DMS 273 (cell line): Measurements from ENCODE around the gene CEP72.
"Not testable (repeated sequence)": the region's sequence is repeated elsewhere in the genome, so short reads cannot be mapped to it uniquely, and the experiment has no call there.

Experiments used
- DNase-seq: peaks from one replicate; lab custom pipeline; 2025; ENCODE audit not compliant: unreplicated experiment; lab: John Stamatoyannopoulos, UW

The CEP72 gene

DNA sequence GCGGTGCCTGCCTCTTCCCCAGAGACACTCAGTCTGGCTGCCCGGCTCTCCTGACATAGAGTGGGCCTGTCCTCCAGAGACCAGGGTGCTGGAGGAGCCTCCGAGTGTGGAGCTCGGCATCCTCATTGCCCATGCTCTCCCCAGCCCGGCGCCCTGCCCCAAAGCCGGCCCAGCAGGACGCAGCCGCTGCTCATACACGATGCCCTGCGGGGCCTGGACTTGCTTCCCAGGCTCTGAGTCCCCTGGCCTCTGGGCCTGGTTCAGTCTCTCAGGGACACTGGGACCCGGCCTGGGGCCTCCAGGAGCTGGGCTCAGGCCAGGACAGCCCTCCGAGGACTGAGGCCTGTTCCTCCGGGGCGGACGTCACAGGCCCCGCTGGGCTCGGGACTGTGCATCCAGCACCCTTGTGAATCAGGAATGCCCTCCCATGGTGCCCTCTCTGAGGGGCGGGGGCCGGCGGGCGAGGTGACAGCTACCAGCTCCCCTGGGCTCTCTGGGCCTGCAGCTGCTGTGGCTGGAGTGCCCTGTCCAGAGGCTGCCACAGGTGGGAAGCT, 57.8 kb downstream of the CEP72 start:
- DNase-seq: no peak

DNA sequence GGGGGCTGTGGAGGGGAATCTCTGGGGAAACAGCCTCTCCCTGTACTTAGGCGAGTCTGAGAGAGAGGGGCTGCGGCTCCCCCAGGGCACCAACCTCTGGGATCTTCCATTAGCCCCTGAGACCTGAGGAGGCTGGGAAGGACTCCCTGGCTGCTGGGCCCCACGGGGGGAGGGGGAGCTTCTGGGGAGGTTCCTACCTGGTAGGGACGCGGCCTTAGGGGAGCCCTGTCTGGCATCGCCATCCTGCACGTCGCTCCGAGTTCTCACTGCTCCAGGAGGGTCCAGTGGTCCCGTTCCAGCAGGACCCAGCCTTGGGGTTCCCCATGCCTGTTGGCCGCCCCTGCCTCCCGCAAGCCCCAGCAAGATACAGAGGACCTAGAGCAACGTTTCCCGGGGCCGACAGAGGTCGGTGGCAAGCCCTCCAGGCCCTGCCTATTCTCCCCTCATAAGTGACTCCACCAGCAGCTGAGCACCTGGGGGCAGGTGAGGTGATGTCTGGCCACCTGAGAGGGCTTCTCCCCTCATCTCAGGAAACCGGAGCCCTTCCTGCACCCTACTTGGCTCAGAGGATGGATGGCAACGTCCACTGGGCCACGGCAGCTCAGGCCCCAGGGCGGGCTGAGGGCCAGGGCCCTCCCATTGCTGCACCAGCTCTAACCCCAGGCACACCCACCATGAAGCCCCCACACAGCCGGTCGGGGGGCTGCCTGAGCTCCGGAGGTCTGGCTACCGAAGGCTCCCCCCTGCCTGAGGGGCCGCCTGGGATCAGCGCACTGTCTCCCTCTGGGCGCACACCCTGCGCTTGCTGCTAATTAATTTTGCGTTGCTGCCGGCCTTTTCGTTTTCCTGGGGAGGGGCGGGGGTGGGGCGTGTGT, 58.5 kb downstream of the CEP72 start:
- peak; percentile 28 for DNase-seq

DNA sequence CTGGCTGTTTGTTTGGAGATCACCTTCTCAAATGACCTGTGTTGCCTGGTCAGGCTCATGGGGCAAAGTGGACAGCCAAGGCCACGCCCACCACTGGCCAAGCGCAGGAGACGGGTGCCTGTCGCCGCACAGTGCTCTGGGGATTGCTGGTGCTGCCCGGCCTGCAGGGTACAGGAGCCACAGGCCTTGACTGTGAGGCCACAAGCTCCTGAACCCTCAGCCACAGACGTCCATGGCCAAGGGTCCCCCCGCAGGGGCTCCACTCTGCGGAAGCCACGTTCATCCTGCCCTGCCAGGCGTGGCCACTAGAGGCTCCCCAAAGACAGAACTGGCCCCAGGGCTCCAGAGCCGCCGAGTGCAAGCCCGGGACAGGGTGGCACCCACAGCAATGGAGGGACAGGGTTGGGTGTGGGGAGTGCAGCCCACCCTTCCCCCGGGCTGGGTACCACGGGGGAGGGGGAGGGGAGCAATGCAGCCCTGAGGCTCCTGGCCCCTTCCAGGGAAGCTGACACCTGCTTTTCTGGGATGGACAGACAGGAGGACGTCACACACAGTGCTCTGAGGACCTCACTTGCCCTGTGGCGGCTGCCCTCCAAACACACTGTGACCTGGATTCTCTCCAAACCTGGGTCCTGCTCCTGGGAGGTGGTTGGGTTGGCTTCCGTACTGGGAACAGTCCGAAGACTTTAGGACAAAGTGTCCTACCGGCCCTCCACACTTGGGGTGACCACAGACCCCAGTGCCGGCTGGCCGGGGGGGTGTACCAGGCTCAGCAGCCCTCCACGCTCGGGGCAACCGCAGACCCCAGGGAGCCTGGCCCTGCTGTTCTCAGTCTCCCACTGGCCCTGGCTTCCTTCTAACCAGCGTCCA, 59.6 kb downstream of the CEP72 start:
- peak; percentile 89 for DNase-seq

DNA sequence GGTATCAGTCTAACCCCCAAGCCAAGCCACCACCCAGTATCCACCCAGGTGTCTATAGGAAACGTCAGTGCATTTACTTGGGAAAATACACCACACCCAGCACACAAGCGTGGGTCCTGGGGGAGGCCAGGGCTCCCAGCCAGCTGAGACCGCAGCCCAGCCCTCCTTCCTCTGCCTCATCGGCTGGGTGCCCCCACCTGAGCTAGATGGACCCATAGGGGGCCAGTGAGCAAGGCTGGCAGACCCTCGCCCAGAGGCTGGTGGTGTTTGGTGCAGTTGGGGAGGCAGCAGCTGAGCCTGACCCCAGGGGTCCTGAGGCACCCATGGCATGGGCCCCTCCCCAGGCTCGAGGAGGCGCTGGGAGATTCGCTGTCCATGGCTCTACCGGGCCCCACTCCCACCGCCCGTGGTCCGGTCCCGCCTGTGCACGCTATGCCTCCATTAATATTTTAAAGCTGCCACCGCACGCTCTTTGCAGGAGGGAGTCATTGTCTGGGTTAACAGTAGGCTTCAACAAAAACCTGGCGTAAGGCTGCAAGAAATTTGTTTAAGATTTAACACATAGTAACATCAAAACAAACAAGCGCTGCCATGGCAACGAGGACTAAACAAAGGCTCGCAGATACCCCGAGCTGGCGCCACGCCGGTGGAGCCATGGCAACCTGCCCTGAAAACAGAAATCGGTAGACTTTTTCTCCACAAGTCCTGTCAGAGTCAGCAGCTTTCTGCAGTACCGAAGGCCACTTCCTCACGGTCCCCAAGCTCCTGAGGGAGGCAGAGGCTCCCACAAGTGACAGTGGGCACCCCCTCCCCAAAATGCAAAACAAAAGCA, 60.4 kb downstream of the CEP72 start:
- peak; percentile 91 for DNase-seq

DNA sequence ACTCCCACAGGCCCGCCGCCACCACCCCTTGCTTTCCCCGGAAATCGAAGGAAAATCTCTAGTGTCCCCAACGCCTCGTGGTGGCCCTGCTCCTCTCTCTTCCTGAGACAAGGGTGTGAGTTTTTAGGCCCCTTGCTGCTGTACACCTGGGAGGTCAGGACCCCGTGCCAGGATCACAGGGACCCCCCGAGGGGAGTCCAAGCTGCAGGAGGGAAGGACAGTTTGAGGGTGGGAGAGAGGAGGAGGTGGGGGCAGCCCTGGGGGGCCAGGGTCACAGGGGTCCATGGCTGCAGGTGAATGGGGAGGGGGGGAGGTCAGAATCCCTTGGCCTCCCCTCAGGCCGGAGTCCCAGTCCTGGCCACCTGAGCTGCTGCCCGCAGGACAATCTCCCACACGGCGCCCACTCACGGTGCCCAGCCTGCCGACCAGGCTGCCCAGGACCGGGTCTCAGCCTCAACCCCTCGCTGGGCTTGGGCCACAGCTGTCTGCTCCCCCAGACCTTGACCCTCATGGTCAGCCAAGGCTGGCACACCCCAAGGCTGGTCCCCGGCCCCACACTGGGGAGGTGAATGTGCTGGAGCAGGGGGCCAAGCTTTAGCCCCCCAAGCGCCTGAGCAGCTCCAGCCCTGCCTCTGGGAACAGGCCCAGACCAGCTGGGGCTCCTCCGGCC, 61.2 kb downstream of the CEP72 start:
- no peak for DNase-seq

DNA sequence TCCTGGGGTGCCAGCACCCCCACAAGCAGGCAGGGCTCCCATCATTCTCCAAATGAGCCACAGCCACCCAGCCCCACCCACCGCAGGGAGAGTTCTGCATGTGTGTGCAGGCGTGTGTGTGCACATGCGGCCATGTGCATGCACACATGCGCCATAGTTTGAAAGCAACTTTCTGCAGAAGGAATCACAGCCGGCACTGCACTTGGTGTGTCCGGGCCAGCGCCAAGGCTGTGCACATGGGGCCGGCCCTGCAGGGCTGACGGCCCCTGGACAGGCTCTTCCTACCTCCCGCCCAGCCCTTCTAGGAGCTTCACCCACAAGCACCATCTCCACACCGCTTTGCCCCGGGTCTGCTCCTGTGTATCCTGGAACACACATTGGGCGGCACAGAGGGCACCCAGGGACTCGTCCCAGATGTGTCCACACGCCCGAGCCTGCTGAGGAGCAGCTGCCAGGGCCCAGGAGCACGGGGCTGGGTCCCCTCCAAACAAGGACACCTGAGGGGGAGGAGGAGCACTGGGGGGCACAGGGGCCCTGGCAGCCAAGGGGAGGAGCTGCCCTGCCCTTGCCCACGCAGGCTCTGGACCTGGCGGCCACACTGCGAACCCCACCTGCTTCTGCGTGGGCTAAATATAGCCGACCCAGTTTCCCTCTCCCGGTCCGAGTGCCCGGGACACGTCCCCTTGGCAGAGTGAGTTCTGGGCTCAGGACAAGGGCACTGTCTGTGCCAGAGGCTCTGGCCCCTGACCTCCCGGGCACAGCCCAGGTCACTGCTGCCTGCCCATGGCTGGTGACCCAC, 61.9 kb downstream of the CEP72 start:
- DNase-seq: peak; percentile 48

DNA sequence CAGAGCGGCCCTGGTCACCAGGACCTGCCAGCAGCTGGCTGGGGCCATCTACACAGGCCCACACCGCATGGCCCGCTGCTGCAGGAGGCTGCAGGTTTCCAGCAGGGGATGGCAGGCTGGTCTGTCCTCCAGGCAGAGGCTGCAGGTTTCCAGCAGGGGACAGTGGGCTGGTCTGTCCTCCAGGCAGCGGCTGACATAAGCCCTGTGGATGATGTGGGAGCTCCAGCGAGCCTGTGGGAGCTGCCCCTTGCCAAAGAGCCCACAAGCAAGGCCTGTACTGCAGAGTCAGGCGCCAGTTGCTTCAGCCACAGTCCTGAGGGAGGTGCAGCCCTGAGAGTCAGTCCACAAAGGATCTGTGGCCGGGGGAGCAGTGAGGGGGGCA, 62.5 kb downstream of the CEP72 start:
- DNase-seq: peak; percentile 37

DNA sequence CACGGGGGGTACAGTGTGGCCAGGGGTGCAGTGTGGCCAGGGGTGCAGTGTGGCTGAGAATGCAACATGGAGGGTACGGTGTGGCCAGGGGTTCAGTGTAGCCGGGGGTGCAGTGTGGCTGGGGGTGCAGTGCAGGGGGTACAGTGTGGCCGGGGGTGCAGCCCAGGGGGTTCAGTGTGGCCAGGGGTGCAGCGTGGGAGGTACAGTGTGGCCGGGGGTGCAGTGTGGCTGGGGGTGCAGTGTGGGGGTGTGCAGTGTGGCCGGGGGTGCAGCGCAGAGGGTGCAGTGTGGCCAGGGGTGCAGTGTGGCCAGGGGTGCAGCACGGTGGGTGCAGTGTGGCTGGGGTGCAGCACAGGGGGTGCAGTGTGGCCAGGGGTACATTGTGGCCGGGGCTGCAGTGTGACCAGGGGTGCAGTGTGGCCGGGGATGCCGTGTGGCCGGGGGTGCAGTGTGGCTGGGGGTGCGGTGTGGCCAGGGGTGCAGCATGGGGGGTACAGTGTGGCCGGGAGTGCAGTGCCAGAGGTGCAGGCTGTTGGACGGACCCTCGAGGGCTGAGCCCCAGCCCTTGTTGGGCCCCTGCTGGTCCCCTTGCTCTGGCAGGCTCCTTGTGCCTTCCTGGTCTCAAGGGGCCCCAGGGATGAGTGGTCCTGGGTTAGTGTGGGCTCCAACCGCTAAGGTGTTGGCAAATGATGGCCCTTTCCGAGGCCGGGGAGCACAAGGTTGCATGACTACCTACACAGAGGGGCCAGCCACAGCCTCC, 63.2 kb downstream of the CEP72 start:
- no peak for DNase-seq

DNA sequence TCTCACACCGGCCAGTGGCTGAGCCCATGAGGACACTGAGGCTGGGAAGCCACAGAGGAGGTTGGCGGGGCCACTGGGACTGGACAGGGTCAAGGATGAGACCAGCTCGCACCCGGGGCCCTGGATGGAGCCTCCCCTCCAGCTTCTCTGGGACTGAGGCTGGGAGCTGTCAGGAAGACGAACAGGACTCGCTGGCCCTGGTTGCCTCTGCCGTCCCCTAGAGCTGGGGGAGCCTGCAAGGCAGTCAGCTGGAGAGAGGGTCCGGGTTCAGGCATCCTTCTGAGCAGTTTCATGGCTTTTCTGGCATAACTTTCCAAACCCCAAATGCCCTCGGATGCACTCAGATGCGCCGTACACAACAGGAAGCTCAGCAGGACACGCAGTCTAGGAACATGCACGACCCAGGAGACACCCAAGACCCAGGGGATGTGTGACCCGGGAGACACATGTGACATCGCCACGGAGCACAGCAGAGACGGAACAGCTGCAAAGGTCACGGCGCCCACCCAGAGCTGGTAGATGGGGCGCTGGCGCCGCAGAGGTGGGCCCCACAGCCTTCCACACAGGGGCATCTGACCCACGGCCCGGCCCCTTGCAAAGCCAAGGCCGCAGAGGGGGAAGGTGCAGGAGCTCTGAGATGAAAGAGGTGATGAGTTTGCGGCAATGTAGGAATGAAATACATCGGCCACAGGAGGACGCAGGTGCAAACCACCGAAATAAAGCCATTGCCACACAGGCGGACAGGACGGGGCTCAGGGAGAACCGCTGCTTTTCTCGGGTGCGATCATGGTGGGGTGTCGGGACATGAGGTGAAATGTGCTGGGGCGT, 63.9 kb downstream of the CEP72 start:
- no peak for DNase-seq

DNA sequence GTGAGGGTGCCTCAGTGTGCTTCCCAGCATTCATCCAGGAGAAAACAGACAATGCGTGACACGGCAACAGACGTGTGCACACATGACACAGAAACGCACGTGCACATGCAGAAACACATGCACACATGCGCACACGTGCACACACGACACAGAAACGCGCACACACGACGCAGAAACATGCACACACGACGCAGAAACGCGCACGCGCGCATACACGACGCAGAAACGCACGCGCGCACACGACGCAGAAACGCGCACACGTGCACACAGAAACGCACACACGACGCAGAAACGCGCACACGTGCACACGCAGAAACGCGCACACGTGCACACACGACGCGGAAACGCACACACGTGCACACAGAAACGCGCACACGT, 64.5 kb downstream of the CEP72 start:
- no peak for DNase-seq

DNA sequence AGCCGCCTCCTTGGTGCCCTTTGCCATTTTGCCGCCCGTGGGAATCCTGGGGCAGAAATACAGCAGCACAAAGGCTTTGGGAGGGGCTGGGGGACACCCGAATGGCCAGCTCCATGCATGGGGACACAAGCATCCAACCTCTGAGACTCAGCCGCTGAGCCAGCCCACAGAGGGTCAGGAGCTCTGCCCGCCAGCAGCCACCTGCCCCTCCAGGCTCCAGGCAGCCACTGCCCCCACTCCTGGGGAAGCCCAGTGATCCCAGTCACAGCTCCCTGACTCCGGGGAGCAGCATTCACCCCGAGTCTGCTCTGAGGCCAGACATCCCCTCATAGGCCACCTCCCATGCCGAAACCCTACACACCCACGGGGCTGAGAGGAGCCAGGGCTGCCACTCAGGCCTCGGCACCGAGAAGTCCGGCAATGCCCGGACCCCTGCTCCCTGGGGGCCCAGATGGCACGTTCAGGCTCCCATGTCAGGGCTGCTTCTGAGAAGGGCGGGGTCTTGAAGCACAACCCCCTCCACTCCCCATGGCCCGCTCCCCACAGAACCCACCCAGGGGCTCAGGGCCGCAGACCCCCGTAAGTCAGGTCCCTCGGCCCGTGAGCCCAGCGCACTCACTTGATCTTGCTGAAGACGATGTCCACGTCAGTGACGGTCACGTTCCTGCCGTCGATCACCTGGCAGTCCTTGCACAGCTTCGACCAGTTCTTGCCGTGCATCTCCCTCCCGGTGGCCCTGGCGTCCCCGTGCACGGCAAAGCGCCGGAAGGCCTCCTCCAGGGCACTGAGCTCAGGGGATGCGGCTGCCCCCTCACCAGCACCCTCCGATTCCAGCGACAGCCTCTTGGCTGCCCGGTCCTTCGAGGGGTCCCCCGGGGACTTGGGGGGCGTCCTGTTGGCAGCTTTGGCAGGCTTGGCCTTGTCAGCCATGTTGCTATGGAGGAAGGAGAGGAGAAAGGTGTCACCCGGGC, 65.3 kb downstream of the CEP72 start:
- DNase-seq: no peak

DNA sequence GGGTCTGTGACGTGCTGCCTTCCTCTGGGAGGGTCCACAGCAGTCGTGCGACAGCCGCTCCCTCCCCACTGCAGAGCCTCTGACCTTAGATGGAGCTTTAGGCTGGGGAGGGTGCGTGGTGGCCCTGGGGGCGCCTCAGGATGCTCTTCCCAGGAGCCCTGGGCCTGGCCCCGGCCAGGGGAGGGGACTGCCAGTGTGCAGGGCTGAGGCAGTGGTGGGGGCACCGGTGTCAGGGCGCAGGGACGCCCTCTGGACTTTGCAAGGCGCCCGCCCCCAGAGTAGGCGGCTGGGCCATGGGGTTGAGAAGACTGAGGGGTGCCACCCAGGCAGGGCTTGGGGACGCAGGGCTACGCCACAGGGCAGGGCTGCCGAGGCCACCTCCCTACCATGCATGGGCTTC, 66.4 kb downstream of the CEP72 start:
- DNase-seq: not testable (repeated sequence)

DNA sequence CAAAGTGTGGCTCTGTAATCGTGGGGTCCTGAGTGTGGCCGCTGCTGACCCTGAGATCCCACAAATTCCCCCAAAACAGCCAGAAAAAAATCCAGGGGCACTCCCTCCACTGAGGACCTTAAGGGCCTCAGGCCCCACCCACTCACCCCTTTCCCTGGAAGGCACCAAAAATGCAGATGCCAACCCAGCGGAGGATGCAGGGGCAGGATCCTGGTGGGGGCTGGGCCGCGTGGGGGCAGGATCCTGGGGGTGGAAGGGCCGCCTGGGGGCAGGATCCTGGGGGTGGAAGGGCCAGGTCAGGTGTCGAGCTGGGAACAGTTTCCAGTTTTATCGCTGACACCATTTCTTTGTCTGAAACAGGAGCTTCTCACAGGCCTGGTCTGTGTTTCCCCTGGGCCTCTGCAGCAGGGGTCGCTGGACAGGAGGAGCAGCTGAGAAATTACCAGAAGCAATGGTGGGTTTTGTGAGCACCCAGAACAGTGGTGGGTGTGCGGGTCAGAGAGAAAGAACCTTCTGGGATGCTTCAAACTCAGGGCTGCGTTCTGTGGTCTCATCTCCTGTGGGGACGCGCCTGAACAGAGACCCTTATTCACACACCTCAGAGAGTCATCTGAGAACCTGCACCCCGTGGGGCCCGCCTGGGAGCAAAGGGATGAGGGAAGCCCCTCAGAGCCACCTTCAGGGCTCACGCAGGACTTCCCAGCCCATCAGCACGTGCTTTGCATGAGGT, 67.2 kb downstream of the CEP72 start:
- DNase-seq: not testable (repeated sequence)

DNA sequence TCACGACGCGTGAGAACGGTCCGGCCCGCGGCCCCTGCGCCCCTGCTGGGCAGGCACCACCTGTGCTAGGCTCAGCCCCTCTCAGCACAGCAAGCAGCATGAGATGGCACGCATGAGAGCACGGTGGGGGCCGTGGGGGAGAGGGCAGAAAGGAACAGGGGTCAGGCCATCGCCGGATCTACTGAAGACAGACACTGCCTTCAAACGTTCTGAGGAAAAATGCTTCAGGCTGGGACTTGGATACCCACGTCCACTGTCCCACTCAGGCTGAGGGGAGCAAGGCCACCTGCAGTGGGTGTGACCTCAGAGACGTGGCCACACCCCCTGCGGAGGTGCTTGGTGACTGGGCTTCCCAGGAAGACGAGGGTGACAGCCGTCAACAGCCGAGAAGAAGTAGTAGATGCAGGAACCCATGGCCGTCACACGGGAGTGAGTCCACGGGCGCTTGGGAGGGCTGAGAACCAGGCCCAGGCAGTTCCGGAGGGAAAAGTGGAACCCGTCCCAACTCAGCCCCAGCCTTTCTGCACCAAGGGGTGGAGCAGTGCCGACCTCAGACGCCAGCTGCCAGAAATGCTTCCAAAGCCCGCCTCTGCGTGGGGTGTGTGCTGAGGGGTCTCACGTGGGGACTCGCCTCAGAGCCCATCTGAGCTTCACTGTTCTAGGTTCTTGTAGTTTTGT, 68.1 kb downstream of the CEP72 start:
- DNase-seq: not testable (repeated sequence)

DNA sequence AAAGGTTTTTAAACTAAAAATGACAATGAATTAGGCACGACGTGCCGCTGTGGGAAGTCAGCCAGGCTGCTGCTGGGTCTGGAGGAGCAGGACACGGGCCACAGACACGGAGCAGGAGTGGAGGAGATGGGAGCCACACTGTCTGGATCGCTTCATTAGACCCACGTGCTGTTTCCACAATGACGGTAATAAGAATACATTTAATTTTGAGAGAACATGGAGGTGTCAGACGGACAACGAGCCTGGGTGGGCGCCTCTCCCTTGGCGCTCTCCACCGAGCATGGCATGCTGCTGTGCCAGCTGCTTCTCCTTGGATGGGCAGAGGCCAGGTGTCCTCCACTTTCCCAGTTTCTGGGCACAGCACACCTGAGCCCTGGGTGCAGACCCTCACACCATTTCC, 68.7 kb downstream of the CEP72 start:
- DNase-seq: not testable (repeated sequence)
